HepG2 (cell line): Measurements from ENCODE around the gene TBC1D16. TPM values are rescaled to one million over a fixed set of nuclear protein-coding genes. Genes with fewer than 3 reads are reported as not detected.

Source experiments
- ATF6 ChIP-seq: sonication (generic); formaldehyde crosslinking; conservative IDR thresholded peaks from 2 replicates; pipeline ENCODE4 v1.4.0; 2020; ENCODE audit warnings: missing genetic modification reagents
- FOXA1 ChIP-seq, 2 experiments: fragments of 450-650 bp in 1 of 2; sonication (generic) in 1 of 2; formaldehyde crosslinking in 1 of 2; IDR thresholded peaks; 2 replicates each; pipeline versions ENCODE4 v1.4.0 to v1.6.1; 2016 to 2020; ENCODE audit warnings: missing genetic modification reagents in 1 of 2
- HMGA1 ChIP-seq: sonication (generic); formaldehyde crosslinking; conservative IDR thresholded peaks from 2 replicates; pipeline ENCODE4 v1.4.0; 2020; ENCODE audit warnings: missing genetic modification reagents
- IKZF1 ChIP-seq: fragments of 450-650 bp; IDR thresholded peaks from 2 replicates; pipeline ENCODE4 v1.7.1; 2016
- KMT2B ChIP-seq: IDR thresholded peaks from 2 replicates; pipeline ENCODE4 v1.6.1; 2016; ENCODE audit warnings: missing genetic modification reagents, missing compliant biosample characterization
- MEIS2 ChIP-seq: sonication (generic); formaldehyde crosslinking; IDR thresholded peaks from 2 replicates; pipeline ENCODE4 v1.9.0; 2021; ENCODE audit warnings: mild to moderate bottlenecking, missing genetic modification reagents
- NFATC3 ChIP-seq: sonication (generic); formaldehyde crosslinking; IDR thresholded peaks from 2 replicates; pipeline ENCODE4 v1.5.1; 2020; ENCODE audit warnings: mild to moderate bottlenecking, missing genetic modification reagents
- NFYC ChIP-seq: IDR thresholded peaks from 2 replicates; pipeline ENCODE4 v1.6.1; 2016; ENCODE audit warnings: missing genetic modification reagents, missing compliant biosample characterization
- POGZ ChIP-seq: sonication (generic); formaldehyde crosslinking; IDR thresholded peaks from 2 replicates; pipeline ENCODE4 v1.4.0; 2020; ENCODE audit warnings: mild to moderate bottlenecking, missing genetic modification reagents
- RXRA ChIP-seq: sonication (generic); formaldehyde crosslinking; IDR thresholded peaks from 2 replicates; pipeline ENCODE4 v1.5.1; 2020; ENCODE audit warnings: missing genetic modification reagents
- SMC3 ChIP-seq: IDR thresholded peaks from 2 replicates; pipeline ENCODE4 v1.6.1; 2011; ENCODE audit warnings: low read length, improper control_type of control experiment
- SNAI1 ChIP-seq: sonication (generic); formaldehyde crosslinking; IDR thresholded peaks from 2 replicates; pipeline ENCODE4 v1.5.0; 2020; ENCODE audit warnings: mild to moderate bottlenecking, missing genetic modification reagents, borderline replicate concordance
- SNAPC4 ChIP-seq: sonication (generic); formaldehyde crosslinking; IDR thresholded peaks from 2 replicates; pipeline ENCODE4 v1.4.0; 2020; ENCODE audit warnings: mild to moderate bottlenecking, missing genetic modification reagents
- ZNF549 ChIP-seq: sonication (generic); formaldehyde crosslinking; IDR thresholded peaks from 2 replicates; pipeline ENCODE4 v1.5.0; 2020; ENCODE audit warnings: missing genetic modification reagents
- ZNF570 ChIP-seq: sonication (generic); formaldehyde crosslinking; IDR thresholded peaks from 2 replicates; pipeline ENCODE4 v1.4.0; 2020; ENCODE audit warnings: mild to moderate bottlenecking, missing genetic modification reagents, borderline replicate concordance
- ZNF747 ChIP-seq: sonication (generic); formaldehyde crosslinking; IDR thresholded peaks from 2 replicates; pipeline ENCODE4 v1.8.1; 2023; ENCODE audit warnings: missing genetic modification reagents, mild to moderate bottlenecking, borderline replicate concordance
- polyA plus RNA-seq, 8 experiments: library from polyadenylated mRNA; depleted of rRNA in 3 of 8; stranded (reverse) in 7 of 8; unstranded in 1 of 8; fragments of >200 nt; fragmentation: Illumina TruSeq in 4 of 8; extraction: Trizol in 4 of 8; gene quantifications; 2 replicates each; pipeline versions ENCODE4 v1.2.1 to v1.2.3, GENCODE V29; 2011 to 2016; ENCODE audit warnings: low read depth in 4 of 8, missing spikeins in 1 of 8, mixed read lengths in 1 of 8; ENCODE audit not compliant: insufficient read depth in 1 of 8
- total RNA-seq, 5 experiments: library from RNA; depleted of rRNA; stranded (reverse); fragments of >200 nt; fragmentation: Illumina TruSeq; extraction: Trizol; gene quantifications; 2 replicates each; pipeline ENCODE4 v1.2.3, GENCODE V29; 2016; ENCODE audit warnings: low read depth in 1 of 5
- TF ChIP-seq, protein P1 (sequence below): sonication (generic); formaldehyde crosslinking; IDR thresholded peaks from 2 replicates; pipeline ENCODE4 v1.5.0; 2020; ENCODE audit warnings: mild to moderate bottlenecking, missing genetic modification reagents

Gene TBC1D16
- total and polyA plus RNA-seq, 2 of the 13 experiments (the other 11 are each of a cell fraction or from before 2014, with no cell fraction given), result 14.9 to 24.9 TPM

DNA sequence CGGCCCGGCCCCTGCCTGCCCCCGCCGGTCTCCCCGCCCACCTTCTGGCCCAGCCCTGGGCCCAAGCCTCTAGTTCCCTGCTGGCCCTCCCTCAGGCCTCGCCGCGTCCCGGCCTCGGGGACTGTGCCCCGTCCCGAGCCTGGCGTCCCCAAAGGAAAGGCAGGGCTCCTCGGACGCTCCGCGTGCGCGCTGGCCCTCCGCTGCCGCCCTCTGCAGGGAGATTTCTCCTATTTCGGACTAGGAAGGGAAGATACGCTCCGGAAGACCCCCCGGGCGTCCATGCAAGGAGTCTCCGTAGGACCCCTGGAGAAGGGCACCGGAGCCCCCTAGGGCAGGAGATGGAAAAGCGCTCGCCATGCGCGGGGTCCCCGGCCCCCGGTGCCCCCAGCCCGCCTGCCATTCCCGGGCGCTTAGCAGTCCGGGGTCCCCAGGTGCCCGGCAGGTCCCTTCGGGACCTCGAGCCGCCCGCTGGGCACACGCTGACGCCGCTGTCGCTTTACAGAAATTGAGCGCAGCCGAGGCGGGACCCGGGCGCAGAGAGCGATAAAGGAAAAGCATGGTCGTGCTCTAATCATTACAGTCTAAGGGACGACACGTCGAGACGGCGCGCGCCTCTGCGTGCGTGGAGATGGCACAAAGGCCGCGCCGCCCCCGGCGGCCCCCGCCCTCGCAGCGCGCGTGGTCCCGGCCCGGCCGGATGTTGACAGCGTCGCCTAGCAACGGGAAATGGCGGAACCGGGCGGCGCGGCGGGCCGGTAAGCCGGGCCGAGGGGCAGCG is 454 bp upstream of the TBC1D16 start, which contains the start of gene CCDC40 (continued):
- TF ChIP-seq POGZ (CRISPR knock-in tag) (peak; percentile 61), NFATC3 (CRISPR knock-in tag) (no peak; the same call in 1 of the 2 replicates), ZNF549 (CRISPR knock-in tag) (0 out of 2 replicates have a peak, but pooled peaks have one; percentile 70), ZNF570 (CRISPR knock-in tag) (no peak), IKZF1 (no peak), SNAI1 (no peak; the same call in 1 of the 2 replicates), SNAPC4 (CRISPR knock-in tag) (no peak), MEIS2 (CRISPR knock-in tag) (peak; percentile 27; the same call in 1 of the 2 replicates), SMC3 (no peak), FOXA1 (IDR thresholded peaks at IDR 0.05) (no peak), FOXA1 (CRISPR knock-in tag; IDR thresholded peaks at IDR 0.05) (peak; percentile 68), NFYC (CRISPR knock-in tag) (no peak), HMGA1 (no peak), ATF6 (CRISPR knock-in tag) (no peak), KMT2B (peak; percentile 37; the same call in 1 of the 2 replicates), ZNF747 (peak; percentile 24), RXRA (CRISPR knock-in tag) (peak; percentile 49)
- TF ChIP-seq, protein P1, sequence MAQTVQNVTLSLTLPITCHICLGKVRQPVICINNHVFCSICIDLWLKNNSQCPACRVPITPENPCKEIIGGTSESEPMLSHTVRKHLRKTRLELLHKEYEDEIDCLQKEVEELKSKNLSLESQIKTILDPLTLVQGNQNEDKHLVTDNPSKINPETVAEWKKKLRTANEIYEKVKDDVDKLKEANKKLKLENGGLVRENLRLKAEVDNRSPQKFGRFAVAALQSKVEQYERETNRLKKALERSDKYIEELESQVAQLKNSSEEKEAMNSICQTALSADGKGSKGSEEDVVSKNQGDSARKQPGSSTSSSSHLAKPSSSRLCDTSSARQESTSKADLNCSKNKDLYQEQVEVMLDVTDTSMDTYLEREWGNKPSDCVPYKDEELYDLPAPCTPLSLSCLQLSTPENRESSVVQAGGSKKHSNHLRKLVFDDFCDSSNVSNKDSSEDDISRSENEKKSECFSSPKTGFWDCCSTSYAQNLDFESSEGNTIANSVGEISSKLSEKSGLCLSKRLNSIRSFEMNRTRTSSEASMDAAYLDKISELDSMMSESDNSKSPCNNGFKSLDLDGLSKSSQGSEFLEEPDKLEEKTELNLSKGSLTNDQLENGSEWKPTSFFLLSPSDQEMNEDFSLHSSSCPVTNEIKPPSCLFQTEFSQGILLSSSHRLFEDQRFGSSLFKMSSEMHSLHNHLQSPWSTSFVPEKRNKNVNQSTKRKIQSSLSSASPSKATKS (CRISPR knock-in tag), result no peak
